GM19455 (cell line): ENCODE measurements around the gene ASB1.
A peak's percentile ranks its signal among the peaks of the same experiment; 100 is the strongest.

Experiments
- ATAC-seq: cut with Tn5 transposase; IDR thresholded peaks from one replicate; pipeline ENCODE4 v1.9.1; 2021; ENCODE audit not compliant: unreplicated experiment

The ASB1 gene

DNA sequence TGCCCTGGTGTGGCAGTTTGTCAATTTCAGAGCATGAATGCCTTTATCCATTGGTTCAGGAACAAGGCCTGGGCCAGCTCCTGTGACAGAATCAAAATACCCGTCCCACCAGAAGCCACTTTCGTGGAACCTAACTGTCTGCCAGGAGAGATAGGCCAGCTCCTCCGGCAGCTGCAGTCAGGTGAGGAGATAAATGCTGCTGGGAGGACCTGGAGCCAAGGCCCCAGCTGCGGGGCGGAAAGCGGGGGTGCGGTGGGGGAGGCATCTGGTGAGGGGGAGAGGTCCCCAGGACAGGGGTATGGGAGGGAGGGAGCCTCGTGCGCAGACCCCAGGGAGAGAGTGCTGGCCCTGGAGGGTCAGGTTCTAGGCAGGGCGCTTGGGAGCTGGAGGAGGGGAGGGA lies 4.4 kb upstream of the ASB1 start:
- no peak for ATAC-seq

DNA sequence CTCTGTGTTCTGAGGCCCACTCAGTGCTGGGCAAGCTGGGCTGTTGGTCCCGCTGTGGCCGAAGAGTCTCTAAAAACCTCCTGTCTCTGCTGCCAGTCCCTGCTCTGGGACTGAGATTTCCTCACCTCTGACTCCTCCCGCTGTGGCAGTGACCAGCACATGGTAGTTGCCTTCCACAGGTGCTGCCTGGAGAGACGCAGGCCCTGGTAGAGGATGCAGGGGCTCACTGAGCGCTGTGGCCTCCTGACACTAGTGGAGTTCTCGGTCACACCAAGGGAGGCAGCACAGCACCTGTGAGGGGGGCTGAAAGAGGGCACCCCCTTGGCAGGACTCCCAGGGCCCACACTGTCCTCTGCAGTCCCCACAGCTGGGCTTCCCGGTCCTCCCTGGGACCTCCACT lies 3.8 kb upstream of the ASB1 start:
- ATAC-seq = no peak

GRCh38 chr2:238423561-238424312 lies 3.0 kb upstream of the ASB1 start:
- ATAC-seq = no peak

DNA sequence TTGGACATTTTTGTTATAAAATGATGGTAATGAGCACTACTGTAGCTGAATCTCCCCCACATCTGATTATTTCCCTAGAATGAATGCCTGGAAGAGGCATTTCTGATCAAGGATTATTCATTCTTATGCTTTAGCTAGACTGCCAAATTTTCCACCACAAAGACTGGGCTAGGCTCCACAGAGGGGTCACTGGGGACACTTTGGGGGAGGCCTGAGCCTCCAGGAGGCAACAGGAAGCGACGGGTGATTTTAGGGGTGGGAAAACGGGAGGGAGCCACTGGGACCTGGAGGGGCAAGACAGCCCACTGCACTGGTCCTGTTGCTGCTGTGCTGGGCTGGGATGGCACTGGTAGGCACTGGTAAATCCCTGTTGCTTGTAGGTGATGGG lies 2.4 kb upstream of the ASB1 start:
- no peak for ATAC-seq

- ATAC-seq = no peak
These were observed 1.2 kb upstream of the ASB1 start for GRCh38 chr2:238425505-238425978.

DNA sequence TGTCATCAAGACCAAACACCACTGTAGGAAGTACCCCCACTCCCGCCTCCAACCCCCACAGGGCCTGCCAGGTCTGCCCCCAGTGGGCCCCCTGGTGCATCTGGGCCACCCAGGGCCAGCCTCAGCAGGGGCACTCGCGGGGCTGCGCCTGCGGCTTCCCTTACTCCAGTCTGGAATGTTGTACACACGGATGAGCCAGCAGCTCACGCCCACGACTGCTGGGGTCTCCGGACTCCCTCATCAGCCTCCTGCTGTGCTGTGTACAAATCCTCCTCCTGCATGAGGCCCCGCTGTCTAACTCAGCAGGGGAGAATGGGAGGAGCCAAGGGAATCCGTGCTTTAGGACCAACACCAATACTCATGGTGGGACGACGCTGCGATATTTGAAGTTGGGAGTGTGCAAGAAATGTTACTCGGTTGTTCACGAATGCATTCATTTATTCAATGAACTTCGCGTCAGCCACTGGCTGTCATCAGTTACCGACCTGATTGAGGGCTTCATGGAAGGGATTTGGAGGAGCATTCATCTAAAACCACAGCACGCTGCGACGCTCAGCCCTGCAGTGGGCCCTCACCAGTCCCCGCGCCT lies 654 bp upstream of the ASB1 start:
- peak; percentile 25 for ATAC-seq

GRCh38 chr2:238427435-238428162 lies 872 bp downstream of the ASB1 start:
- ATAC-seq = no peak

DNA sequence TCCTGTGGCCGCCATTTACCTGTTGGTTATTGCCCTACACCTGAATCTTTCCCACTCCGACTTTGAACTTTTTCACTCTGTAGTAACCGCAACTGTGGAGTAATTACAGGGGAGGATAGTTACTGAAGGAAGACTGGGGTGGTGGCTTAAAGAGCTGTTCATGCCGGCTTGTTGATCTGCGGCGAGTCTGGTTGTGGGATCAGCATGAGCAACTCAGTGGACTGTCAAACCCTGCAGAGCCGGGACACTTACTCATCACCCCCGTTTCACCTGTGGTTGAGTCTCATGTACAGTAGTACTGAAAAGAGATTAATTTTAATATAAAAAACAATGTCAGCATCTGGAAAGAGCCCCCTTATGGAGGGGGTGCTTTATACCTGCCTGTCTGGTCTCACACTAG lies 2.1 kb downstream of the ASB1 start:
- no peak for ATAC-seq

DNA sequence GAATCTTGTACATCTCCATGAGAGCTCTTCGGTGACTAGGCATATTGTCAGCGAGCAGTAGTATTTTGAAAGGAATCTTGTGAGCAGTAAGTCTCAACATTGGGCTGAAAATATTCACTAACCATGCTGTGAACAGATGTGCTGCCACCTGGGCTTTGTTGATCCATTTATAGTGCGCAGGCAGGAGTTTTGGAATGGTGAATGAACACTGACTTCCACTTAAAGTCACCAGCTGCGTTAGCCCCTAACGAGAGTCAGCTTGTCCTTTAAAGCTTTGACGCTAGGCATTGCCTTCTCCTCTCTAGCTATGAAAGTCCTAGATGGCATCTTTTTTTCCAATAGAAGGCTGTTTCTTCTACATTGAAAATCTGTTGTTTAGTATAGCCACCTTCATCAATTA lies 4.1 kb downstream of the ASB1 start:
- no peak for ATAC-seq

DNA sequence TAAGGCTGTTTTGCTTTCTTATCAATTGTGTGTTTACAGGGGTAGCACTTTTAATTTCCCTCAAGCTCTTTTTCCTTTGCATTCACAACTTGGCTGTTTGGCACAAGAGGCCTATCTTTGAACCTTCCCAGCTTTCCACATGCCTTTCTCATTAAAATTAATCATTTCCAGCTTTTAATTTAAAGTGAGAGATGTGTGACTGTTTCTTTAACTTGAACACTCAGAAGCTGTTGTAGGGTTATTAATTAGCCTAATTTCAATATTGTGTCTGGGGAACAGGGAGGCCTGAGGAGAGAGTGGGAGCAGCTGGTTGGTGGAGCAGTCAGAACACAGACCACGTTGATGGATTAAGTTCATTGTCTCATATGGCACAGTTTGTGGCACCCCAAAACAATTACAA lies 4.7 kb downstream of the ASB1 start:
- no peak for ATAC-seq

- no peak for ATAC-seq
These were observed 6.7 kb downstream of the ASB1 start for GRCh38 chr2:238433300-238433915.

DNA sequence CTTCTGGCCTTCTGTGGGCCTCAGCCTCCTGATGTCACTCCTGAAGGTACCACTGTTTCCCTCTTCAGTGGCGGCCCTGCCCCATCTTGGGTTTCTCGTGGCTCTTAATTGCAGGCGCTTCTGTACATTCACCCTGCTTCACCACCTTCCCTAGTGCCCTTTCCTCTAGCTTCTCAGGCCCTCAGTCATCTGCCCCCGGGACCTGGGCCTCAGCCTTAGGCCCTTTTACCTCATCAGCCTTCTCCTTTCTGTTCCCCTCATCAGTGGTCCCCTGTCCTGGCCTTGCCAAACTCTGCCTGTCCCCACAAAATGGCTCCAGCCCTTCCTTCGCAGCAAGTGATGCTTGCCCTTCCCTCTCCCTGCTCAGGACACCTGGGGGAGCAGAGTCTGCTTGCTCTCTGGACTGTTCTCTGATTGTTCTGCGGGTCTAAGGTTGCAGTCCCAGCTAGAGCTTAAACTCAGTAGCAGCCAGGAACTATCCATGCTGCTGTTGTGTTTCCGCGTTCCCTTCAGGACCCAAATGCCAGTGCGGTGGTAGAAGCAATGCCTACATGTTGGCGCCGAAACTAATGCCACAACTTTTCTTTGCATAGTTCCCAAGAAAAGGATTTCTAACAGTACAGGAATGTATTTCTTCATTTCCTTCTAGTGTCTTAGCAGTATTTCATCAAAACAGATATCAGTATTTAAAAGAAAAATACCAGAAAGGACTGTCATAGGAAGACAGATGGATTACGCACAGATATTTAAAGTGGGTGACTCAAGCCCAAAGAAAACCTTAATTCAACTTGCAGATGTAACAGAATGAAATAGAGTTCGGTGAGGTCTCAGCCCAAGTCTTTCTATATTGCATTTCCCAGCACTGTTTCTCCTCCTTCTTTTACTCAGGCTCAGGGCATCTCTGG lies 7.5 kb downstream of the ASB1 start:
- ATAC-seq = no peak

DNA sequence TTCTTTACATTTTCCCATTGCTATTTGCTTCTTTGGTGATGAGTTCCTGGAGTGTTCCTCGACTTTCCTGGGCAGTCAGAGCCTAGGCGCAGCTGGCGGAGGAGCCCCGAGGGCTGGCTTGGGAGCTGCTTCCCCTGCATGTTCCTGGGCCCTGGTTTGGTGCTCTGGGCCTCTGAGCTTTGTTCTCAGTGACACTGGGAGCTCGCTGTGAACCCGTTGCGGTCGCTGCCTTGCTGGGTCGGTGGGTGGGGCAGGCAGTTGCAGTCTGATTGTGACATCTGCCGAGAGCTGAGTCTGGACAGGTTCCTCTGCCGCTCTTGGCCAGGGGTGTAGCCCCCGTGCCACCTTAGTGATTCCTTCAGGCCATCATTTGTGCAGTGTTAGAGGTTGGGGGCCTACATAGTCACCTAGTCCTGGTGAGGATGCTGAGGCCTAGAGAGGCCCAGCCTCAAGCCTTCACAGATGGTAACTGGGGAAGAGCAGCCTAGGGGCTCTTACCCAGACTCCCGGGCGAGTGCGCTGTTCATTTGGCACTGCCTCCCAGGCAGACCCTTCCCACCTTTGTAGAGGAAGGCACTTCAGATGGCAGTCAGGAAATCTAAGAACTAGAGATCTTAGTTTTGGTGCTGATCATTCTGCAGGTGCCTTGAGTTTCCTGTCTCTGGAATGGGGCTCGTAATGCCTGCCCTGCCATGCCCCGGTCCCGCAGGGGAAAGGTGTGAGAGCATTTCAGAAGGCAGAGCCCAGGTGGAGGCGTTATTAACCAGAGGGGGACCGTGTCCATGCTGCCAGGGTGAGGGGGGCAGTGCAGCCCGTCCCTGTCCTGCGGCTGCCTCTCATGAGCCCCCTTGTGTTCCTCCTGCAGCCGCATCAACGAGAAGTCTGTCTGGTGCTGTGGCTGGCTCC lies 8.4 kb downstream of the ASB1 start:
- no peak for ATAC-seq

DNA sequence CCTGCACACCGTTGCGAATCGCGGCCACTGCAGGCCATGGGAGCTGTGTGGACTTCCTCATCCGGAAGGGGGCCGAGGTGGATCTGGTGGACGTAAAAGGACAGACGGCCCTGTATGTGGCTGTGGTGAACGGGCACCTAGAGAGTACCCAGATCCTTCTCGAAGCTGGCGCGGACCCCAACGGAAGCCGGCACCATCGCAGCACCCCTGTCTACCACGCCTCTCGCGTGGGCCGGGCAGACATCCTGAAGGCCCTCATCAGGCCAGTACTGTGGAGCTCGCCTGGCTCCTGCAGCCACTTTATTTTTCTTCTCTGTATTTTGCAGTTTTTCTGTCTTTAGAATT lies 9.0 kb downstream of the ASB1 start:
- ATAC-seq = no peak

DNA sequence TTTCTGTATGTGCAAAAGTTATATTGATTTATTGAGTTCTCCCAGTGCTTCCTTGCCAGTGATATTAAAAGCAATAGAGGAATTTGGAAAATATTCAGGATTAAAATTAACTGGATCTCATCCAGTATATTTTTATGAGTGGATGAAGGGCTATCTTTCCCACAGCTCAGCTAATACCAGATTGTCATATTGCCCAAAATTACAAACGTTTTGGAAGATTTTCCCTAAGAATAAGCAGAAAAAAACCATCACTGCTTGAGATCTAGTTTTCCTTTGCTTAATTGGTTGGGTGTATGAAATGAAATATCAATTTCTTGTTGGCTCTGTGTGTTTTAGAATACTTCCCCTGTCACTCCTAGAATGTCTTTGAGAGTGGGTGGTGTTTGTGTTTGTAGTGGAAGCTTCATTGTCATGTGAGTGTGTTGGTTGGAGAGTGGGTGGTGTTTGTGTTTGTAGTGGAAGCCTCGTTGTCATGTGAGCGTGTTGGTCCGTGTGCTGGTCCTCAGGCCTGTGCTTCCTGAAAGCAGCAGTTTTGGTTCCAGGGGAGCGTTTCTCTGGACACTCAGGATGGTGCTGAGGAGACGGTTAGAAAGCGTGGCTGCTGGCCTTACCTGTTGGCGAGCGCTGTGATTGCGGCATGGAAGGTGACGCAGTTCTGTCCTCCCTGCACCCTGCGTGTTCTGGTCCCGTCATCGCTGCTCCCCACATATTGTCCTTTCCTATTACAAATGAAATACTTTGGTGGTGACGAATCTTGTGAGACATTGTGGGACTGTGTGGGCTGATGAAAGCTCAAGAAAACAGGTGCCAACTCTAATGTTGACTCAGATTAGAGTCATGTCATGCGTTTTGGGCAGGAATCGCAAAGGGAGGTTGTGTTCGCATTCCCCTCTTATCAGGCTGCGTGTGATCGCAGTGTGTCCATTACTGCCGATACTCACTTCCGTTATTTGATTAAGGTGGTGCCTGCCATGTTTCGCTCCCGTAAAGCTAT lies 12.4 kb downstream of the ASB1 start:
- ATAC-seq = no peak

DNA sequence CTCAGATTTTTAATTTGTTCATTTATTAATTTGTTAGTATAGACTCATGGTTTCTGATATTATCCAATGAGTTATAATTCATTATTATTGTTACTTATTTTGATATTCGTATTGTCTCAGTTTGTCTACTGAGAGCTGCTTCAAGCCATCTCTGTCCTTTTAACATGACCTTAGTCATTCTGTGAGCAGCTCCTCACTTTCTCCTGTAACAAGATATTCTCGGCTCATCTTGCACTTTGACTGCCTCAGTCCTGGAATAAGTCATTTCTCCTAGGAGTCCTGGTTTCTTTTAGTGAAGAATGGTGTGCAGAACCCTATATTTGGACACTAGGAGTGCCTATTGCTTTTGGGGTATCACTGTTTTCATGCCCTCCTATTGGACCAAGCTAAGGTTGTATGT lies 13.2 kb downstream of the ASB1 start:
- ATAC-seq = no peak

DNA sequence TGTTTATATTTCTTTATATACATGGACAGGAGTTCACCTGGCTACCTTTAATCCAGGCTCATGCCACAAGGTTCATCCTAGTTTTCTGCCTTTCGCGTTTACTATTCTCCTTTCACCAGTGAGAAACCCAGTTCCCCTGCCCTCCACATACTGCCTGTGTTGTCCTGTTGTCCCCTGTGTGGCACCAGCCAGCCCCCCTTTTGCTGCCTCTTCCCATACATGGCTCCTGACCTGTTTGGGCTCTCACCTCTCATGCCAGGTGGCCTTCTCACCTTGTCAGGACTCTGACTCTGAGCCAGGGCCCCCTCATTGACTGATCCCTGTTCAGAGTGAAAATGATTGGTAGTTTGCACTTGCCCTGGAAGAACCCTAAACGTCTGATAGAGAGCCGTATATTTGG lies 13.6 kb downstream of the ASB1 start:
- ATAC-seq = no peak

- no peak for ATAC-seq
These were observed 14.0 kb downstream of the ASB1 start for GRCh38 chr2:238440767-238441166.
